GM19239 (cell line): ENCODE data around the gene GIPC1.

Experiments used
- DNase-seq: peaks from one replicate; pipeline ENCODE4 v3.0.0; 2011; ENCODE audit warnings: low spot score; ENCODE audit not compliant: insufficient read length
- FAIRE-seq: peaks from 2 replicates; lab custom pipeline; 2011; peaks lifted over from hg19 to GRCh38; lab: Jason Lieb, UNC

GIPC1 gene

DNA sequence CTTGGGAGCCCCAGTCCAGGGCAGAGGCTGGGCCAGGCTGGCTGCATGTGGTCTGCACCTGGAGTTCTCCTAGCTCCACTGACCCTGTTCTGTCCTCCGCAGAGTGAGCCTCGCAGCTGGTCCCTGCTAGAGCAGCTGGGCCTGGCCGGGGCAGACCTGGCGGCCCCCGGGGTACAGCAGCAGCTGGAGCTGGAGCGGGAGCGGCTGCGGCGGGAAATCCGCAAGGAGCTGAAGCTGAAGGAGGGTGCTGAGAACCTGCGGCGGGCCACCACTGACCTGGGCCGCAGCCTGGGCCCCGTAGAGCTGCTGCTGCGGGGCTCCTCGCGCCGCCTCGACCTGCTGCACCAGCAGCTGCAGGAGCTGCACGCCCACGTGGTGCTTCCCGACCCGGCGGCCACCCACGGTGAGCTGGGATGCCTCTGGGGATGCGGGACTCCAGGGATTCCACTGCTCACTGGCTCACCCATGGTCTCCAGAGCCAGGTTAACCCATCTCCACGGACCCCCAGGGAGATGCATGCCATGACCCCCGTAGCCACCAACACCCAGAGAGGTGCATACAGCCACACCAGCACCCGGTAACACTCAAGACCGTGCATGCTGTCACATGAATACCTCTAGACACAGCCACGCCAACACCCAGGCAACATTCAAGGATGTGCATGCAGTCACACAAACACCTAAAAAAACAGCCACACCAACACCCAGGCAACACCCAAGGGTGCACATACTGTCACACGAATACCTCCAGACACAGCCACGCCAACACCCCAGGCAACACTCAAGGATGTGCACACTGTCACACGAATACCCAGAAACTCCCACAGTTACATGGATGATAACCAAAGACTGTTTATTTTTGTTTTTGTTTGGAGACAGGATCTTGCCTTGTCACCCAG lies 54.6 kb downstream of the GIPC1 start:
- no peak for FAIRE-seq
- no peak for DNase-seq

DNA sequence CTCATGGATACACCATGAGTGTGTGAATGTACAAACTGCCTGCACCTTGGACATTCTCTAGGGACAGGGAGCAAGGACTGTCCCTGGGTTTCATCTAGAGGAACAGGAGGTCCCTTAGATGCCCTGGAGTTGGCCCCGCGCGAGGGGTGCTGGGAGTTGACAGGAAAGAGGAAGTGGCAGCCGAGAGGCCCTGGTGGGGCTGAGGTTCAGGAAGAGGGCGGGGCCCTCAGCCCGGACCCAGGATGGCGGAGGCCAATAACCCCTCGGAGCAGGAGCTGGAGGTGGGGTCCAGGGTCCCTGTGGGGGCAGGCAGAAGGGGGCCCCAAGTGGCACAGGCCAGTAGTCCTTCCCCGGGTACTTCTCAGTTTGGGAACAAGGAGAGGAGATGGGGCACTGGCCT lies 55.9 kb downstream of the GIPC1 start:
- DNase-seq (peak; percentile 88), FAIRE-seq (peak; percentile 87)

DNA sequence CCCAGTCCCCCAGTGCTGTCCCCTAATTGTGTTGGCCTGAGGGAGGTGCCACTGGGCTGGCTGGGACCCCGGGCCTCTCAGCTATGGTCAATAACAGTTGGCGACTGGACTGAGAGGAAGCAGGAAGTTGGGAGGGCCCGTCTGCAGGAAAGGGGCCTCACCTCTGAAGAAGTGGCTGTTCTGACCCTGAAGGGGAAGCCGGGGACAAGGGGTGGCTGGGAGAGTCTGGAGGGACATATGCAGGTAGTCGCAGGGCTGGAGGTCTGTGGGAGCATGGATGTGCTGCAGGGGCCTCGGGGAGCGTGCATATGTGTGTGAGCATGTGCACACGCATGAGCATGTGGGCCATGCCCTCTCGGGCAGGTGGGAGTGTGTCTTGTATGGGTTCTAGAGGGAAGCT lies 56.9 kb downstream of the GIPC1 start:
- no peak for DNase-seq
- no peak for FAIRE-seq

DNA sequence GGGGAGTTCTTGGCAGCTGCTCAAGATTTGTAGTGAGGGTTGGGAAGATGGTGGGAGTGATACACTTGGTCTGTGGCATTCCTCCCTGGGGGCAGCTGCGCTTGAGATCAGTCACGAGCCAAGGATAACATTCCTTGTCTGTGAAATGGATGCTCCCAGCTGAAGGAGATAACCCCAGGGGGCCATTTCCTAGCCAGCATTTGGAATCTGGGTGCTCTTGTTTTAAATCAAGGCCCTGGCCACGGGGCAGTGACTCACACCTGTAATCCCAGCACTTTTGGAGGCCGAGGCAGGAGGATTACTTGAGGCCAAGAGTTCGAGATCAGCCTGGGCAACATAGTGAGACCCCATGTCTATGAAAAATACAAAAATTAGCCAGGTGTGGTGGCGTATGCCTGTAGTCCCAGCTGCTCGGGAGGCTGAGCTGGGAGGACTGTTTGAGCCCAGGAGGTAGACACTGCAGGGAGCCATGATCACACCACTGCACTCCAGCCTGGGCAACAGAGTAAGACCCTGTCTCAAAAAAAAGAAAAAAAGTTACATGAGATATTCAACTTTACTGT lies 58.3 kb downstream of the GIPC1 start:
- FAIRE-seq (no peak), DNase-seq (no peak)

DNA sequence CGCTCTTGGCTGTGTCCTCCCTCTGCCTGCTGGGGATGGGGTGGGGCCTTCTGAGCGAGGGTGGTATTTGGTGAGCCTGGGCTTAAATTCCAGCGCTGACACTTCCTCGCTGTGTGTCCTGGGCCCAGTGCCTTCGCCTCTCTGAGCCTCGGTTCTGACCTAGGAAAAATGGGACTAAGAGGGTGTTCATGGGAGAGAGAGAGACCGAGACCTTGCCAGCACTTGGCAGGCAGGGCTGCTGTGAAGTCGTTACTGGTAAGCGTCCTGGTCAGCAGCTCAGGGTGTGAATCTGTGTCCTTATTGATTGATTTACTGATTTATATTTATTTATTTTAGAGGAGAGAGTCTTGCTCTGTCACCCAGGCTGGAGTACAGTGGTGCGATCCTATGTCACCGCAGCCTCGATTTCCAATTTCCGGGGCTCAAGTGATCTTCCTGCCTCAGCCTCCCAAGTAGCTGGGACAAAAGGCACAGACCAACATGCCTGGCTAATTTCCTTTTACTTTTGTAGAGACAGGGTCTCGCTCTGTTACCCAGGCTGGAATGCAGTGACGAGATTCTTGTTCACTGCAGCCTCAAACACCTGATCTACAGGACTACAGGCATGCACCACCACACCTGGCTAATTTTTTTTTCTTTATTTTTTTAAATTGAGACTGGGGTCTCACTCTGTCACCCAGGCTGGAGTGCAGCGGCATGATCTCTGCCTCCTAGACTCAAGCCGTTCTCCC lies 60.4 kb downstream of the GIPC1 start:
- FAIRE-seq: no peak
- DNase-seq: no peak

DNA sequence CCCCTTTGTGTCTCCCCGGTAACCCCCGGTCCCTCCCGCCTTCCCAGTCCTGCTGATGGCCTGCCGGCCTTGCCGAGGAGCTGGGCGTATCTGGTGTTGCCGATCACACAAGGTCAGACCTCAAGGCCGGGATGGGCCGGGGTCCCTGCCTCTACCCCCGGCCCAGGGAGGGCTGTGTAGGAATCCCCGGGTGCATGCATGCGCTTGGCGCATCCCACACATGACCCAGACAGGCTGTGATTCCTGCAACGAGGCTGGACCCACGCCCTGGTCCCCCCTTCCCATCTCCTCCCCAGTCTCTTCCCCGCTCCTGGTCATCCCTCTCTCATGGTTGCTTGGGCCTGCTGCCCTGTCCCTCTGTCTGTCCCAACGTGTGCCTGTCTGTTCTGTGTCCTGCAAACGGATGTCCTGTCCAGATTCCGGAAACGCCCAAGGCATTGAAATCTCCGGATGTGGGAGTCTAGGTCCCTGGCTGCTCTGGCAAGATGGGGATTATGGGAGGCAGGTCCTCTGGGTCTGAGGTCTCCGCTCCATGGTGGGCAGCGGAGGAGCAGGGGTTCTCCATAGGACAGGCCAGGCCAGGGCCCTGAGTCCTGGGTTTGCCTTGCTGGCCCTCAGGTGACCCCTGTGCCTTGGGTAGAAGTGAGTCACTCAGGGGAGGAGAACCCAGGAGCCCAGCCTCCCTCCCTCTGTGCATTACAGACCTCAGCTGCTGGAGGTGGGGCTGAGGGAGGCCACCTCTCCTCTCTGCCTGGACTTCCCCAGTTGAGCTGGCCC lies 61.2 kb downstream of the GIPC1 start:
- FAIRE-seq (no peak), DNase-seq (no peak)

DNA sequence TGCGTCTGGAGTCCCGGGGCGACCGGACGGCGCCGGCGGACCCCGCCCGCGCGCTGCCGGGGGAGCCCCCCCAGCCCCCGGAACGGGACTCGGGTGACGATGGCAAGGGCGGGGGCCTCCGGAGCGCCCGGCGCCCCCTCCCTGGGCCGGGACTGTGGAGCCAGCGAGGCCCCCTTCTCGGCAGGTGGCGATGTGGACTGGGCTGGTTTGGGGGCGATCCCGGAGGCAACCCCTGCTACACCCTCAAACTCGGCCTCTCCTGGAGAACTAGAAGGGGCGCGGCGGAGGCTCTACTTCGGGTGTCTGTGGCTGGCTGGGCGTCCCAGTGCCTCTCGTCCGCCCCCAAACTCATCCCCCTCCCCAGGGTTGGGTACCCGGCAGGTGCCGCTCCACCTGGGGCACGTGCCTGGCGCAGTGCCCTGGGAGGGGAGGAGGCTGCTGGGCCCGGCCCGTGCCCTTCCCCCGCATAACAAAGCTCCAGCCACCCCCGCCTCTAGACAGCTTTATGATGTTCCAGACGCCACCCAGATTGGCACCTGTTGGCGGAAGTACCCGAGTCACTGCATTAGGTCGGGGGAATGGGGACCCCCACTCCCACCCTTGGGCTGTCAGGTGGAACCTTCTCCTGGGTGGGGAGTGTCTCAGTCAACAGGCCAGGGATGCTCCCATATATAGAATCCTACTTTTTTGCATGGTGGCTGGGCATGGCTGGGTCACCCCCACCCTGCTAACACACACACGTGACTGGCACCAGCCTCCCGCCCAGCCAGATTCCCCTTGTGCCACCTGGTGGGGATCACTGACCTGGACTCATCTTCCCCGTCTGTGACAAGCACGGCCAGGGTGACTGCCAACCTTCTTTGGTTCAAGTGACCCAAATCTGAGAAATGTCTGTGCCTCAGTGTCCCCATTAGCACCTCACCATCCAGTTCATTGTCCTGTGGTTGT lies 62.1 kb downstream of the GIPC1 start:
- no peak for FAIRE-seq
- no peak for DNase-seq

DNA sequence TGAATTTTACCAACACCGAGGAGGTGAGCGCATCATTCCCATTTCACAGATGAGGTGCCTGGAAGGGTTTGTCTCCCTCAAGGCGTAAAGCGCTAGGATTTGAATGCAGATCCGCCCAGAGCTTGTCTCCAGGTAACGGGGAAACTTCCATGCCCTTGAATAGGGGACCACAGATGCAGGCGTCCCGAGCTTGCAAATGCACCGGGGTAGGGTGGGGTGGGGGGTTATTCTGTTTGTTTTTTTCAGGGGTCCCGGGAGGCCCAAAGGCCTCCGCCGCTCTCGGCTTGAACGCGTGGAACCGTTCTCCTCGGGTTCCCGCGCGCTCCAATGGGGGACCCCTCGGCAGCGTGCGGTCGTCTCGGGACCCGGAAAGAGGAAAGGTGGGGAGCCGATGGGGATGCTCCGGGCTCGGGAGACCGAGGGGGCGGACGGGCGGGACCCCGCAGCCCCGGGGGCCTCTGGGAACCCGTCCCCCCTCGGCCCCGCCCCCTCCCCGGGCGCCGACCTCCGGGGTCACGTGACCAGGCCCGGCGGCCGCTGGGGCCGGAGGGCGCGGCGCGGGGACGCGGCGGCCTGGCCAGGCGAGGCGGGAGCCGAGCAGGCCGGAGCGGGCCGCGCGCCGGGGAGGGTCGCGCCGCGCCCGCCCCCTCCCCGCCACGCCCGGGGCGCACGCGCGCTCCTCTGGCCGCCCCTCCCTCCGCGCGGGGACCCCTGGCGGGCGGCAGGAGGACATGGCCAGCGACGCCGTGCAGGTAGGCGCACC lies 63.0 kb downstream of the GIPC1 start, which contains the start of gene PKN1:
TSS of gene PKN1 (plus strand) at position 516 of the 763 bp plus-strand sequence. CDS start at position 732, 216 bp downstream.
- FAIRE-seq (no peak), DNase-seq (peak; percentile 78)

DNA sequence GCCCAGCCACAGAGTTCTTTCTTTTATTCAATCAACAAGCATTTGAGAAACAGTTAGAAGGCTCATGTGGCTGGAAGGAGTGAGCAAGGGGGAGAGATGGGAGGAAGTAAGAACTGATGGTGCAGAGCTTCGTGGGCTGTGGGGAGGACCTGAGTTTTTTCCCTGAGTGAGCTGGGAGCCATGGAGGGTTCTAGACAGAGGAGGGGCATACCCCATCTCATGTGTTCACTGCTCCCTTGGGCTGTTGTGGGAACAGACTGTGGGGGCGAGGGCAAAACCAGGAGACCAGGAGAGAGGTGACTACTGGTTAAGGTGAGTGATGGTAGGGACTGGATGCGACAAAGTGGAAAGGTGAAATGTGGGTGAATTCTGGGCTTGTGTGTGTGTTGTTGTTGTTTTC lies 65.2 kb downstream of the GIPC1 start:
- FAIRE-seq (no peak), DNase-seq (no peak)

DNA sequence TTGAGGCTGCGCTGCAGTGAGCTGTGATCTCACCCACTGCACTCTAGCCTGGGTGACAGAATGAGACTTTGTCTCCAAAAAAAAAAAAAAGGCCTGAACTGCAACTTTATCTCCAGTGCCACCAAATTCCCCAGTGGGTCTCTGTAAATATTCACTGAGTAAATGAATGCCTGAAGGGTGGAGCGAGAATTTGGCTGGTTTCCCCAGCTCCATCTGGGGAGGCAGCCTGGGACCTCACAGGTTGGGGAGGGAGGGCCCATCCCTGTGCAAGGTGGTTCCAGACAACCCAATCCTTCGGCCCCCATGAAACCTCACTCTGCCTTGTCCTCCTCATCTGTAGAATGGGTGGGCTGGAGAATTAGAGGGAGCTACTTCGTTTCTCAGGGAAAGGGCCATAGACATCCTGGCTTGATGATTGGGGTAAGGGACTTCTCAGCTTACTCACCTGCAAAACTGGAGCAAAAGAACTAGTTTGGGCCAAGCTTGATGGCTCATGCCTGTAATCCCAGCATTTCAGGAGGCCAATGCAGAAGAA lies 67.0 kb downstream of the GIPC1 start:
- FAIRE-seq (no peak), DNase-seq (no peak)
